GM23248 (cell line): ENCODE results near the gene DEGS1. TPM values are rescaled to one million over a fixed set of nuclear protein-coding genes. Genes with fewer than 3 reads are reported as not detected.

Experiments
- DNase-seq: peaks from one replicate; pipeline ENCODE4 v3.0.0-alpha.2; 2015
- H2AFZ ChIP-seq: fragments of 200-600 bp; sonication (generic); 2 replicates; pipeline ENCODE4 v1.6.1; 2016; ENCODE audit warnings: antibody characterized with exemption
- H3F3A ChIP-seq: fragments of 200-600 bp; sonication (generic); 2 replicates; pipeline ENCODE4 v1.6.1; 2016; ENCODE audit warnings: mild to moderate bottlenecking, antibody characterized with exemption, mixed run types; ENCODE audit not compliant: insufficient read depth
- H3K27ac ChIP-seq: fragments of 200-600 bp; sonication (generic); 2 replicates; pipeline ENCODE4 v1.5.1; 2016; ENCODE audit warnings: mild to moderate bottlenecking
- H3K27me3 ChIP-seq: fragments of 200-600 bp; sonication (generic); replicated peaks from 2 replicates; pipeline ENCODE4 v1.6.1; 2016; ENCODE audit warnings: mild to moderate bottlenecking; ENCODE audit not compliant: insufficient read depth
- H3K36me3 ChIP-seq: fragments of 200-600 bp; sonication (generic); 2 replicates; pipeline ENCODE4 v1.6.1; 2016; ENCODE audit warnings: low read depth, mild to moderate bottlenecking
- H3K4me1 ChIP-seq: fragments of 200-600 bp; sonication (generic); 2 replicates; pipeline ENCODE4 v1.6.1; 2016; ENCODE audit warnings: mild to moderate bottlenecking; ENCODE audit not compliant: insufficient read depth
- H3K4me2 ChIP-seq: fragments of 200-600 bp; sonication (generic); one replicate; pipeline ENCODE4 v1.6.1; 2016; ENCODE audit warnings: mild to moderate bottlenecking; ENCODE audit not compliant: unreplicated experiment
- H3K4me3 ChIP-seq: fragments of 200-600 bp; sonication (generic); 2 replicates; pipeline ENCODE4 v1.5.1; 2016; ENCODE audit warnings: mild to moderate bottlenecking
- H3K79me2 ChIP-seq: fragments of 200-600 bp; sonication (generic); 2 replicates; pipeline ENCODE4 v1.6.1; 2016; ENCODE audit warnings: mild to moderate bottlenecking; ENCODE audit not compliant: insufficient read depth
- H3K9ac ChIP-seq: fragments of 200-600 bp; sonication (generic); 2 replicates; pipeline ENCODE4 v1.6.1; 2016; ENCODE audit warnings: mild to moderate bottlenecking
- H3K9me2 ChIP-seq: fragments of 200-600 bp; sonication (generic); 2 replicates; pipeline ENCODE4 v1.6.1; 2016; ENCODE audit warnings: mixed run types, mild to moderate bottlenecking, moderate library complexity; ENCODE audit not compliant: insufficient read depth
- H3K9me3 ChIP-seq: fragments of 200-600 bp; sonication (generic); one replicate; pipeline ENCODE4 v1.6.1; 2017; ENCODE audit warnings: low read depth
- H4K20me1 ChIP-seq: fragments of 200-600 bp; sonication (generic); 2 replicates; pipeline ENCODE4 v1.6.0; 2016; ENCODE audit not compliant: insufficient read depth
- EZH2 ChIP-seq: fragments of 200-600 bp; sonication (generic); IDR thresholded peaks from 2 replicates; pipeline ENCODE4 v1.6.1; 2018; ENCODE audit warnings: antibody characterized with exemption, mild to moderate bottlenecking; ENCODE audit not compliant: insufficient read depth, poor library complexity, severe bottlenecking
- EZH2phosphoT487 ChIP-seq: fragments of 200-600 bp; sonication (generic); IDR thresholded peaks from 2 replicates; pipeline ENCODE4 v1.6.1; 2018; ENCODE audit warnings: antibody characterized with exemption, moderate library complexity, mild to moderate bottlenecking, low read depth; ENCODE audit not compliant: insufficient read depth
- WGBS, 2 experiments: methylation state at CpG; one replicate each; pipeline ENCODE4 v1.1.6; 2015 to 2017; ENCODE audit warnings: low lambda C conversion rate in 2 of 2, low coverage in 1 of 2; ENCODE audit errors: missing lambda C conversion rate in 2 of 2; 5-methylcytosine and 5-hydroxymethylcytosine counted together
- in situ Hi-C: fragments of 300-500 bp; cut with MboI; formaldehyde crosslinking; loops from 2 replicates; pipeline ENCODE4 v1.15.0; 2020
- polyA plus RNA-seq: library from polyadenylated mRNA; unstranded; fragments of >200 nt; fragmentation: Nextera tagmentation; extraction: Ambion mirVana; gene quantifications from 2 replicates; pipeline ENCODE4 v1.2.1, GENCODE V29; 2016
- small RNA-seq: library from RNA; depleted of rRNA; stranded (forward); fragments of <200 nt; gene quantifications from one replicate; pipeline ENCODE3, GENCODE V24; 2014; ENCODE audit warnings: low read depth, low replicate concordance
- total RNA-seq: library from RNA; depleted of rRNA; stranded (reverse); fragments of >200 nt; shearing (Covaris generic); gene quantifications from 2 replicates; pipeline ENCODE4 v1.2.3, GENCODE V29; 2014; rRNA removed

Gene DEGS1
- total and polyA plus RNA-seq, 2 experiments from 2014 or later: 227 to 265 TPM

GRCh38 chr1:224238212-224238611 lies 55.2 kb downstream of the DEGS1 start:
- Histone ChIP-seq H3K9ac (no peak overlapping the region), H3K9me2 (no peaks in the 10 kb centered on the region), H2AFZ (no peak overlapping the region), H3K36me3 (peaks cover 9% of the 10 kb centered on the region; the same call in 1 of the 2 replicates), H3K4me1 (no peaks in the 10 kb centered on the region), H3K79me2 (no peaks in the 10 kb centered on the region), H3K27me3 (no peaks in the 10 kb centered on the region), H3K27ac (no peak overlapping the region), H3K4me3 (no peak overlapping the region), H3F3A (no peaks in the 10 kb centered on the region), H3K9me3 (no peaks in the 10 kb centered on the region), H4K20me1 (no peaks in the 10 kb centered on the region), H3K4me2 (no peak overlapping the region)
- WGBS, 2 experiments: 93% methylated on average over 9 of the region's 9 CpGs
- no peak for DNase-seq
- in situ Hi-C loops: no loop called here
- TF ChIP-seq EZH2phosphoT487 (no peak), EZH2 (no peak)

GRCh38 chr1:224238756-224239155 lies 55.7 kb downstream of the DEGS1 start:
- Histone ChIP-seq H3K4me3 (no peak overlapping the region), H3K9ac (no peak overlapping the region), H3K9me3 (no peaks in the 10 kb centered on the region), H3K27ac (no peak overlapping the region), H3K4me2 (no peak overlapping the region), H4K20me1 (no peaks in the 10 kb centered on the region), H3K9me2 (no peaks in the 10 kb centered on the region), H2AFZ (no peak overlapping the region), H3K27me3 (no peaks in the 10 kb centered on the region), H3K4me1 (no peaks in the 10 kb centered on the region), H3F3A (no peaks in the 10 kb centered on the region), H3K79me2 (no peaks in the 10 kb centered on the region), H3K36me3 (peaks cover 7% of the 10 kb centered on the region; the same call in 1 of the 2 replicates)
- DNase-seq: no peak
- 95 to 100% methylated on average over 3 of the region's 3 CpGs for WGBS, 2 experiments
- TF ChIP-seq EZH2phosphoT487 (no peak), EZH2 (no peak)
- in situ Hi-C loops: no loop called here

Small RNAs within 50 kb of the gene (small RNA-seq; reads per million reads assigned to genes)
- gene AC092809.3 (not detected), gene RF00139 (not detected)

Other genes starting within 250 kb of the DEGS1 start
- gene FBXO28, start 69.1 kb upstream of the DEGS1 start, total RNA-seq: 28.5 and 31.8 TPM in 2 replicates
- gene FBXO28, start 69.1 kb upstream of the DEGS1 start, polyA plus RNA-seq: 14.9 and 15.5 TPM in 2 replicates
- gene NVL, start 146.9 kb downstream of the DEGS1 start, total RNA-seq: 25.8 and 28.3 TPM in 2 replicates
- 17.9 and 20.6 TPM in 2 replicates for gene NVL, start 146.9 kb downstream of the DEGS1 start, polyA plus RNA-seq
- gene CNIH4, start 173.6 kb downstream of the DEGS1 start, total RNA-seq: 53.9 and 73.5 TPM in 2 replicates
- 142 TPM in 2 replicates for gene CNIH4, start 173.6 kb downstream of the DEGS1 start, polyA plus RNA-seq